Common myeloid progenitor, CD34-positive (primary cell): ENCODE results near the gene UMAD1.

Experiments
- CTCF ChIA-PET: fragments of 350-600 bp; sonication (Branson Sonifier 250); formaldehyde crosslinking; loops from one replicate; lab custom pipeline; 2021; ENCODE audit warnings: antibody characterized with exemption; lab: Charles Lee
- POLR2A ChIA-PET: fragments of 350-600 bp; sonication (Branson Sonifier 250); formaldehyde crosslinking; loops from one replicate; lab custom pipeline; 2021; ENCODE audit warnings: antibody characterized with exemption; lab: Charles Lee
- DNase-seq, 3 donors: peaks; one replicate each; pipeline versions ENCODE4 v3.0.0 to v3.0.0-alpha.2; 2013
- H3K27ac ChIP-seq, 2 experiments: 1 replicate in 1 of 2; 2 replicates in 1 of 2; pipeline ENCODE4 v1.7.0; 2013; ENCODE audit warnings: inconsistent platforms in 2 of 2, low read length in 2 of 2, mild to moderate bottlenecking in 2 of 2, low read depth in 1 of 2, moderate library complexity in 1 of 2; ENCODE audit not compliant: severe bottlenecking in 2 of 2, insufficient read depth in 1 of 2, poor library complexity in 1 of 2
- H3K27me3 ChIP-seq, 5 experiments: replicated peaks in 2 of 5; 1 replicate in 3 of 5; 2 replicates in 2 of 5; pipeline versions ENCODE4 v1.6.1 to v1.7.0; 2013; ENCODE audit warnings: low read length in 4 of 5, mild to moderate bottlenecking in 2 of 5, moderate library complexity in 2 of 5, inconsistent platforms in 1 of 5; ENCODE audit not compliant: insufficient read depth in 5 of 5, control insufficient read depth in 4 of 5
- H3K36me3 ChIP-seq, 4 experiments: 1 replicate in 2 of 4; 2 replicates in 2 of 4; pipeline versions ENCODE4 v1.6.1 to v1.7.0; 2013; ENCODE audit warnings: low read length in 3 of 4, control low read depth in 1 of 4, mild to moderate bottlenecking in 1 of 4; ENCODE audit not compliant: control insufficient read depth in 4 of 4, insufficient read depth in 4 of 4
- H3K4me1 ChIP-seq, 4 experiments: 1 replicate in 3 of 4; 2 replicates in 1 of 4; pipeline versions ENCODE4 v1.6.1 to v1.7.1; 2013; ENCODE audit warnings: low read length in 3 of 4, mild to moderate bottlenecking in 3 of 4, control low read depth in 1 of 4, inconsistent platforms in 1 of 4, moderate library complexity in 1 of 4; ENCODE audit not compliant: control insufficient read depth in 4 of 4, insufficient read depth in 4 of 4; ENCODE audit errors: control extremely low read depth in 1 of 4
- H3K4me3 ChIP-seq, 7 experiments: 1 replicate in 4 of 7; 2 replicates in 3 of 7; pipeline versions ENCODE4 v1.5.1 to v1.7.0; 2013; ENCODE audit warnings: mild to moderate bottlenecking in 7 of 7, low read length in 6 of 7, moderate library complexity in 6 of 7, inconsistent platforms in 2 of 7, low read depth in 2 of 7, control low read depth in 1 of 7; ENCODE audit not compliant: insufficient read depth in 4 of 7, control insufficient read depth in 1 of 7; ENCODE audit errors: extremely low read depth in 1 of 7
- H3K9me3 ChIP-seq, 5 experiments: 1 replicate in 4 of 5; 2 replicates in 1 of 5; pipeline versions ENCODE4 v1.6.1 to v1.7.1; 2013; ENCODE audit warnings: low read length in 4 of 5, mild to moderate bottlenecking in 2 of 5, inconsistent platforms in 1 of 5, low read depth in 1 of 5, moderate library complexity in 1 of 5; ENCODE audit not compliant: control insufficient read depth in 4 of 5, insufficient read depth in 2 of 5; ENCODE audit errors: control extremely low read depth in 1 of 5
- WGBS: methylation state at CpG from one replicate; pipeline ENCODE4 v1.1.5; 2013; ENCODE audit not compliant: insufficient coverage; 5-methylcytosine and 5-hydroxymethylcytosine counted together

The UMAD1 gene

DNA sequence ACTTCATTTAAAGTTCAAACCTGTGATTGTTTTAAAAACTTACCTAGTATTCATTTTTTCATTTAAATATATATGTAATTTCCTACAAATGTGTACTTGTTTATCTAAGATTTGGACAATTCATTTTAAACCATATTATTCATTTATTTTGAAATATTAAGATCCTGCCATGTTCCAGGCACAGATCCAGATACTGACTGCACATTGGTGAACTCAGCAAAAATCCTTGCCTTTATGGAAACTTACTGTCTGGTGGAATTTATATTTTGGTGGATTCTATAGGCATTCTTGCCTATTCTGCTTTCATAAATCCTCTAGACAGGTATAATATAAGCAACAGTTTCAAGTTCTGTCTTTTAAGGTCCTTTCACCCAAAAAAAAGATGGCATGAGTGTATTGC is 126.1 kb downstream of the UMAD1 start:
- Histone ChIP-seq H3K9me3 (no peaks in the 10 kb centered on the region), H3K27me3 (no peaks in the 10 kb centered on the region), H3K4me3 (no peak overlapping the region), H3K36me3 (no peaks in the 10 kb centered on the region), H3K4me1 (peaks cover 4 to 12% (median 8%) of the 10 kb centered on the region in 4 experiments), H3K27ac (no peak overlapping the region)
- ChIA-PET CTCF (interaction anchor here (1.7 kb wide), 1 partner anchor 423 kb away, joined by 4 read pairs; no protein-coding TSS in a partner anchor), POLR2A (no interaction called here)
- DNase-seq = no peak

DNA sequence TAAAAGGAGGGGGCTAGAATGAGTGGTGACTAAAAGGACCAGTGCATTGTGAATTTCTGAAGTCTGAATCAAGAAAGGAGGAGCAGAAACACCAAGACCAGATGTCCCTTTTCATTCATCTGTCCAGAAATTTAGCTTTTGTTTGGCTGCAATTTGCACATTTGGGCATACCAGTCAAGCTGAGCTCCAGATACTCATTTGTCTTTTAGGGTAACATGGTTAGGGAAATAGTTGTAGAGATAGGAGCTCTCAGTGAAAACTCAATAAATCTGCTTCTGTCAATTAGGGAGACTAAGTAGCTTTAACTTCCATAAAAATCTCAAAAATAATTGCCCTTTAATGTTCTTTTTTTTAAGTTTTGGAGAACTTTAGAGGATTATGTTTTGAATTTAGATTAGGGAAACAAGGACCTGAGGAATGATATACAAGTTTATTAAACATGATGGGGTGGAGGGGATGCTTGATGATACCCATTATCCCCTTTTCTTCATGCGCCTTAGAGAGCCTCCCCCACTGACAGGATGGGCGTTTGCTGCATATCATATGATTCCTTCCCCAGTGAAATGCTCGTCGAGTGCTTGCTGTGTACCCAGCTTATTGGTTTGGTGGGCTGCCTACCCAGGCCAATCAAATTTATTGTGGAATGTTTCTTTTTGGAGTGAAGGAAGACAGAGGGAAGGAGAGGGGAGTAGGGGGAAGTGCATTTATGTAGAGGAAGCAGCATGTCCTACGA is 128.6 kb downstream of the UMAD1 start:
- Histone ChIP-seq H3K9me3 (no peaks in the 10 kb centered on the region), H3K27me3 (no peaks in the 10 kb centered on the region), H3K4me3 (no peak overlapping the region), H3K36me3 (no peaks in the 10 kb centered on the region), H3K27ac (no peak overlapping the region), H3K4me1 (peaks cover 0 to 4% (median 1%) of the 10 kb centered on the region in 4 experiments)
- ChIA-PET CTCF (interaction anchor here (0.6 to 1.5 kb wide), 2 partner anchors 11 to 194 kb away, joined by 3 read pairs; no protein-coding TSS in a partner anchor), POLR2A (interaction anchor here (1.1 kb wide), 1 partner anchor 178 kb away, joined by 3 read pairs; no protein-coding TSS in a partner anchor)
- WGBS = 96% methylated on average over 5 of the region's 5 CpGs
- DNase-seq = no peak

DNA sequence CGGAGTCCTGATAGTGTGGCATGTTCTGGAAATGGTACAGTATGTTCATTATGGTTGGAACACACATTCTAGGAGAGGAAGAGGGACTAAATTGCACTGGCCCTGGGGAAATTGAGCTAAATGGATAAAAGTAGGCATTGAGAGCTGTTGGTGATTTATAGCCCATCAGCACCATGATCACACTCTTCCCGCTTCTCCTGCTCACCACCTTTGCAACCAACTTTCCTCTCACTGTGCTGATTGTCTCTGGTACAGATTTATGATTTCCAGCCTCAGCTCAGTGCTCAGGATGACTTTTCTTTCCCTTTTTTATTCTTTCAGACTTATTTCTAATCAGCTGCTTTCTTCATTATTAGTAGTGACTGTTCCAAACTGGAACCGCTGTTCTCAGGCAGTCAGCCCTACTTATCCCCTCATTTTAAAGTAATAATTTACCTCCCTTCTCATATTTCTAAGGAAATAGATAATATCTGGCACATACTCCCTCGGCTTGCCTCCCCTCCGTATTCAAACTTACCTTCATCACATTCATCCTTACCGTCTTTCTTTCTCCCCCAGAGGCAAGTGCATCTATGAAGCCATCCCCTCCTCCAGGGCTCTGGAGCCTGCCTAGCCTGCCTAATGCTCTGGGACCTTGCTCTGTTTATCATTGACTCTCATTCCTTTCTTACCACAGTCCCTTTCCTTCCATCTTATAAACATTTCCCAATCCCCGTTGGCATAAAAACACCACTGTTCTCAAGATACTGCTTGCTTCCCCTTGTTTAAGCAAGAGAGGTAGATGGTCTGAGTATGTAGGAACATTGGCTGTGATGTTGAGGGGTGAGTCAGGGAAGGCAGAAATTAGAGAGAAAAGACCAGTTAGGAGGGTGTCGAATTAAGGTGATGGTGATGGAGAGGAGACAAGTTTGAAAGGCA is 129.4 kb downstream of the UMAD1 start:
- no peaks in the 10 kb centered on the region for H3K36me3 ChIP-seq
- no peak for DNase-seq
- no peaks in the 10 kb centered on the region for H3K9me3 ChIP-seq
- POLR2A ChIA-PET = no interaction called here
- H3K4me1 ChIP-seq = peaks cover 0 to 4% (median 1%) of the 10 kb centered on the region in 4 experiments
- no peaks in the 10 kb centered on the region for H3K27me3 ChIP-seq
- no peak overlapping the region for H3K4me3 ChIP-seq
- CTCF ChIA-PET = interaction anchor here (1.5 kb wide), 1 partner anchor 12 kb away, joined by 3 read pairs; no protein-coding TSS in a partner anchor
- H3K27ac ChIP-seq = no peak overlapping the region
- 94% methylated on average over 7 of the region's 8 CpGs for WGBS

DNA sequence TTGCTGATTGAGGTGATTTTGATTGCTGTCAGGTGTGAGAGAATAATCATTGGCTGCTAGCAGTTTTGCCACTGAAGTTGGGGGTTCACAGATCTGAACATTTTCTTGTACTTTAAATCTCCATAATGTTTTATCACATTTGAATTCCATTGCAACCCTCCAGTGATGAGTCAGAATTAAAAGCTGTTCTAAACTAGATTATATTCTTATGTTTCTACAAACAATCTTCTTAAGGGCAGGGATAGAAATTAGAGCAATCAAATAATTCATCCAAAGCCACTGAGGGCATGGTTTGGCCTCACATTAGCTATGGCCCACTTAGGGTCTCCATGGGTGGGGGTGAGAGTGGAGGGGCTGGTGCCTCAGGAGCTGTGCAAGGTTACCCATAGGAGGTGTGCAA is 130.9 kb downstream of the UMAD1 start:
- H3K4me1 ChIP-seq = peaks cover 0 to 4% (median 1%) of the 10 kb centered on the region in 4 experiments
- no peak overlapping the region for H3K4me3 ChIP-seq
- H3K27me3 ChIP-seq = no peaks in the 10 kb centered on the region
- ChIA-PET CTCF (no interaction called here), POLR2A (no interaction called here)
- H3K36me3 ChIP-seq = no peaks in the 10 kb centered on the region
- H3K9me3 ChIP-seq = no peaks in the 10 kb centered on the region
- no peak overlapping the region for H3K27ac ChIP-seq
- DNase-seq = no peak

DNA sequence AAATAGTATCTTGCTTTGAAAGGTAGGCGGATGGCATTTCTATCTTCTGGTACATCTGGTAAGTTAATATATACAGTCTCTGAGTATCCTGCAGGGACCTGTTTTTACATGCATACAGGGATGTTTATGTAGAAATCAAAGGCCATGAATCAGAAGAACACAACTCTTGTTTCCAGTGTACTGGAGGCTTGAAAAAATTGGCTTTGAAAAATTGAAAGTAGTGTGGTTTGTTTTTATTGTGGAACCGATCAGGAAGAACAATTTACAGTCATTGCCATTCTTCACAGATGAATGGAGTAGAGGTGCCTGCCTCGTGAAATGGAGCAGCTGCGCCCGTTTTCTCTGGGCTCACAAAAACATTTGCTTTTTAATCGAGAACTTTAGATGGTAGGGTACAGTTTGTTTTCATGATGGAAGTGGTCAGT is 131.9 kb downstream of the UMAD1 start:
- Histone ChIP-seq H3K27me3 (no peaks in the 10 kb centered on the region), H3K36me3 (no peaks in the 10 kb centered on the region), H3K9me3 (no peaks in the 10 kb centered on the region), H3K4me3 (no peak overlapping the region), H3K4me1 (peaks cover 0 to 4% (median 1%) of the 10 kb centered on the region in 4 experiments), H3K27ac (no peak overlapping the region)
- POLR2A ChIA-PET = no interaction called here
- DNase-seq = no peak
- CTCF ChIA-PET = interaction anchor here (0.9 kb wide), 1 partner anchor 418 kb away, joined by 3 read pairs; no protein-coding TSS in a partner anchor
- 100% methylated on average over 1 of the region's 6 CpGs for WGBS

DNA sequence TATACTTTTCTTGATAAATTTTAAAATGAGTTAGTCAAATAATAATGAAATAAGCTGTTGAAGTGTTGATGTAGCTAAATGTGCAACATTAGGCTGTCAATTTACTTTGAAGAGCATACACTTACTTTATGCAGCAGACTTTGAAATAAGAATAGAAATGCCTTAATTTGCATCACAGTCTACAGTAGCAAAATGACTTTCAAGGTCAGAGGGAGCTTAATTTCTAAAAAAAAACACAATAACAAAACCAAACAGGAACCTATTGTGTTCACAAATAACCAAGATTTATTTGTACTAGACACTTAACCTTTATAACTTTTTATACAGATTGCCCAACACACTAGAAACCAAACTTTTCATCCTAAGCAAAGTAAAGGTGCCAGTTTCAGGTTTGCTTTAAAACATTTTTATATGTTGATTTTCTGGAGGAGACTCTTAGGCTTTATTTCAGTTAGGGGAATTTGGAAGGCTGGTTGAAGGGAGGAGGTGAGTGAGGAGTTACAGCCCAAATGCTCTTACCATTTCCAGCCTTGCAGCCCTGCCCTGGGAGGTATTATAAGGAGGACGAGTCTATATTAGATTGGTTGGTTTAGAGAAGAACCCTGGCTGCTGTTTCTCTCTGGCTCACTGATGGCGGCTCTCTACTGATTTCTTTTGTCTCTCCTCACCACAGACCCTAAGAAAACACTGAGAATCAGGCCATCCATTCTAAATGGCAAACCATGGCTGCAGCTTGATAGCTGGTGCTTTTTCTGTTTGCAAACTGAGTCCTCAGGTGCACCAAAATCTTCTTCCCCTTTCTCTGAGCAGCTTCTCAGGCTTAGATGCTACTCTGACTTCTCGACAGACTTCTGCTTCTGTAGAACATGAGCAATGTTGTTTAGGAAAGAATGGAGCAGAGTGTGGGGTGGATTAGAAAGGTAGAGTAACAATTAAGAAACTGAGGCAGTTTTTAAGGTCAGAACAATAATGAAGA is 133.1 kb downstream of the UMAD1 start:
- WGBS = no CpG with 5 or more reads among the region's 3 CpGs
- Histone ChIP-seq H3K4me3 (no peak overlapping the region), H3K9me3 (no peaks in the 10 kb centered on the region), H3K27ac (no peak overlapping the region), H3K27me3 (no peaks in the 10 kb centered on the region), H3K36me3 (no peaks in the 10 kb centered on the region), H3K4me1 (no peaks in the 10 kb centered on the region)
- ChIA-PET POLR2A (interaction anchor here (0.6 kb wide), 1 partner anchor 147 kb away, joined by 3 read pairs; no protein-coding TSS in a partner anchor), CTCF (interaction anchor here (0.9 kb wide), 1 partner anchor 417 kb away, joined by 3 read pairs; no protein-coding TSS in a partner anchor)
- no peak for DNase-seq
